K562 (cell line): ENCODE data around the gene UQCR11. TPM values are rescaled to one million over a fixed set of nuclear protein-coding genes. Genes with fewer than 3 reads are reported as not detected.
A peak's percentile ranks its signal among the peaks of the same experiment; 100 is the strongest.

Experiments
- C11orf30 ChIP-seq: fragments of 450-650 bp; IDR thresholded peaks from 2 replicates; pipeline ENCODE4 v1.6.1; 2016; ENCODE audit warnings: low read depth, mild to moderate bottlenecking
- ERF ChIP-seq: fragments of 450-650 bp; formaldehyde crosslinking; IDR thresholded peaks from 2 replicates; pipeline ENCODE4 v1.4.0; 2020; ENCODE audit warnings: mild to moderate bottlenecking, mixed read lengths
- ETV6 ChIP-seq, 3 experiments: fragments of 150-350 bp in 1 of 3; sonication (generic) in 1 of 3; formaldehyde crosslinking in 1 of 3; IDR thresholded peaks; 2 replicates each; pipeline versions ENCODE4 v1.6.1 to v1.8.0; 2014 to 2022; ENCODE audit warnings: borderline replicate concordance in 2 of 3, low read depth in 2 of 3, antibody characterized with exemption in 1 of 3, low read length in 1 of 3, mild to moderate bottlenecking in 1 of 3, missing genetic modification reagents in 1 of 3
- GATA2 ChIP-seq: sonication (generic); formaldehyde crosslinking; IDR thresholded peaks from 2 replicates; pipeline ENCODE4 v1.4.0; 2020; ENCODE audit warnings: mild to moderate bottlenecking, missing genetic modification reagents
- JUN ChIP-seq, 2 experiments: sonication (generic) in 1 of 2; formaldehyde crosslinking in 1 of 2; IDR thresholded peaks; 2 replicates each; pipeline versions ENCODE4 v1.6.1 to v1.8.0; 2012 to 2022; ENCODE audit warnings: borderline replicate concordance in 2 of 2, mild to moderate bottlenecking in 2 of 2, improper control_type of control experiment in 1 of 2, low read depth in 1 of 2, low read length in 1 of 2, missing genetic modification reagents in 1 of 2
- KDM2B ChIP-seq: fragments of 250-450 bp; sonication (Bioruptor Pico); IDR thresholded peaks from 2 replicates; pipeline ENCODE4 v1.8.0; 2021; ENCODE audit warnings: mild to moderate bottlenecking, moderate library complexity
- MTA3 ChIP-seq: fragments of 450-650 bp; formaldehyde crosslinking; IDR thresholded peaks from 2 replicates; pipeline ENCODE4 v1.6.1; 2017; ENCODE audit warnings: mild to moderate bottlenecking, borderline replicate concordance
- NELFE ChIP-seq: IDR thresholded peaks from 2 replicates; pipeline ENCODE4 v1.6.1; 2011; ENCODE audit warnings: mild to moderate bottlenecking; ENCODE audit not compliant: insufficient read depth, insufficient read length
- PKNOX1 ChIP-seq: fragments of 450-650 bp; IDR thresholded peaks from 2 replicates; pipeline ENCODE4 v1.6.1; 2016
- POLR2B ChIP-seq: fragments of 450-650 bp; IDR thresholded peaks from 2 replicates; pipeline ENCODE4 v1.6.1; 2018; ENCODE audit warnings: low read depth; ENCODE audit not compliant: partially characterized antibody
- PRMT5 ChIP-seq: sonication (generic); formaldehyde crosslinking; IDR thresholded peaks from 2 replicates; pipeline ENCODE4 v1.5.0; 2020; ENCODE audit warnings: missing genetic modification reagents
- SNIP1 ChIP-seq: fragments of 450-650 bp; IDR thresholded peaks from 2 replicates; pipeline ENCODE4 v1.7.1; 2017; ENCODE audit warnings: low read depth, mild to moderate bottlenecking
- SUPT5H ChIP-seq: fragments of 450-650 bp; IDR thresholded peaks from 2 replicates; pipeline ENCODE4 v1.6.1; 2016
- XRCC3 ChIP-seq: fragments of 450-650 bp; IDR thresholded peaks from 2 replicates; pipeline ENCODE4 v1.6.1; 2017; ENCODE audit warnings: mild to moderate bottlenecking, moderate library complexity
- YBX1 ChIP-seq: fragments of 450-650 bp; IDR thresholded peaks from 2 replicates; pipeline ENCODE4 v1.7.1; 2016; ENCODE audit warnings: mild to moderate bottlenecking
- YY1 ChIP-seq, 3 experiments: IDR thresholded peaks; 2 replicates each; pipeline ENCODE4 v1.6.1; 2011; ENCODE audit warnings: low read length in 2 of 3, mild to moderate bottlenecking in 2 of 3, moderate library complexity in 2 of 3, borderline replicate concordance in 1 of 3, control low read depth in 1 of 3, low read depth in 1 of 3; ENCODE audit not compliant: insufficient read depth in 3 of 3, insufficient replicate concordance in 2 of 3, control insufficient read depth in 1 of 3, insufficient read length in 1 of 3; ENCODE audit errors: extremely low read depth in 1 of 3
- ZBTB9 ChIP-seq: fragments of 450-650 bp; formaldehyde crosslinking; IDR thresholded peaks from 2 replicates; pipeline ENCODE4 v1.4.0; 2020; ENCODE audit warnings: mild to moderate bottlenecking, moderate library complexity
- ZKSCAN1 ChIP-seq: fragments of 150-350 bp; IDR thresholded peaks from 2 replicates; pipeline ENCODE4 v1.6.1; 2016; ENCODE audit warnings: low read depth, low read length
- ZNF507 ChIP-seq: conservative IDR thresholded peaks from 2 replicates; pipeline ENCODE4 v1.6.1; 2017; ENCODE audit warnings: missing genetic modification characterization, missing compliant biosample characterization
- ZNF639 ChIP-seq, 2 experiments: fragments of 200-800 bp in 1 of 2; sonication (Bioruptor generic) in 1 of 2; sonication (generic) in 1 of 2; formaldehyde crosslinking in 1 of 2; IDR thresholded peaks in 1 of 2; conservative IDR thresholded peaks in 1 of 2; 2 replicates each; pipeline versions ENCODE4 v1.5.0 to v1.6.1; 2016 to 2020; ENCODE audit warnings: missing compliant biosample characterization in 1 of 2, missing genetic modification characterization in 1 of 2, missing genetic modification reagents in 1 of 2
- ZNF717 ChIP-seq: fragments of 250-450 bp; sonication (Bioruptor Pico); IDR thresholded peaks from 2 replicates; pipeline ENCODE4 v1.5.0; 2021
- polyA plus RNA-seq, 8 experiments: library from polyadenylated mRNA; depleted of rRNA in 4 of 8; stranded (reverse) in 5 of 8; unstranded in 3 of 8; fragments of >200 nt; fragmentation: Nextera tagmentation in 2 of 8; fragmentation: Illumina TruSeq in 1 of 8; extraction: Ambion mirVana in 2 of 8; extraction: Trizol in 1 of 8; gene quantifications; 2 replicates each; pipeline versions ENCODE4 v1.2.1 to v1.2.3, GENCODE V29; 2011 to 2014; ENCODE audit warnings: inconsistent platforms in 1 of 8, missing spikeins in 1 of 8
- total RNA-seq, 7 experiments: library from RNA; depleted of rRNA in 6 of 7; stranded (reverse); fragments of >200 nt in 6 of 7; fragmentation: Illumina TruSeq in 2 of 7; extraction: Trizol in 2 of 7; gene quantifications; 2 replicates each; pipeline versions ENCODE4 v1.2.1 to v1.2.3, GENCODE V29; 2011 to 2021; ENCODE audit warnings: low replicate concordance in 1 of 7
- TF ChIP-seq, protein P1 (sequence below): fragments of 200-800 bp; sonication (Bioruptor generic); IDR thresholded peaks from 2 replicates; pipeline ENCODE4 v1.6.1; 2017; ENCODE audit warnings: missing genetic modification characterization, missing compliant biosample characterization

The UQCR11 gene
- total and polyA plus RNA-seq, 9 of the 15 experiments (the other 6 are each of a cell fraction or from before 2014, with no cell fraction given): 57.6 to 394 (median 259) TPM

DNA sequence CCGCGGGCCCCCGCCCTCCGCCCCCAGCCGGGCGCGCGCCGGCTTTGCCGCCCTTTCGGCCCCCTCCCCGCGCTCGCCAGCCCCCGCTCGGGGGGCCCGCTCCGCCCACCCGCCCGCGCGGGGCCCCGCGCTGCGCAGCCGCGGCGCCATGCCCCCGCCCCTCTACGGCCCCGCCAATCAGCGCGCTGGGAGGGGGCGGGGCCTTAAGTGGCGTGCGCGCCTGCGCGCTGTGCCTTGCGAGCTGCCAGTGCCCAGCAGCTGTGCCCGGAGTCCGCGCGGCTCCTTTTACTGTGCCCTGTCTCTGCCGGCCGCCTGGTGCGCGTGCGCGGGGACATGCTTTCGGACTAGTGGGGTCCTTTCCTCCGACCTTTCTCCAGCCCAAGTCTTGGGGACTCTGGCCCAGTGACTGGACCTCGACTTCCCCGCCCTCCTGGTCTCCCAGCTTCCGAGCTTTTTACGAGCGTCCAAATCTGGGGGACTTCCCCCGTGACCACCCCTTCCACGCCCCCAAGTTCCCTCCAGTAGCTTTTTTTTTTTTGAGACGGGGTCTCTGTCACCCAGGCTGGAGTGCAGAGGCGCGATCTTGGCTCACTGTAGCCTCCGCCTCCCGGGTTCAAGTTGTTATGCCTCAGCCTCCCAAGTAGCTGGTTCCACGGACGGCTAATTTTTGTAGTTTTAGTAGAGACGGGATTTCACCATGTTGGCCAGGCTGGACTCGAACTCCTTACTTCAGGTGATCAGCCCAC, 12.3 kb downstream of the UQCR11 start, which contains the start of gene MBD3 (continued):
- peak in 1 of 2 experiments; percentile 11; a peak in 2 of 4 replicates for TF ChIP-seq ZNF639 (CRISPR knock-in tag; conservative IDR thresholded peaks at IDR 0.05 in 1 of 2, IDR thresholded peaks at IDR 0.05 in 1 of 2)
- no peak for TF ChIP-seq YBX1
- no peak for TF ChIP-seq SNIP1
- no peak for TF ChIP-seq PRMT5 (CRISPR knock-in tag)
- peak; percentile 43; the same call in 1 of the 2 replicates for TF ChIP-seq MTA3
- peak; percentile 68 for TF ChIP-seq SUPT5H
- TF ChIP-seq ERF (CRISPR knock-in tag): 0 out of 2 replicates have a peak, but pooled peaks have one; percentile 49
- no peak for TF ChIP-seq JUN (IDR thresholded peaks at IDR 0.05; ENCODE audit: borderline replicate concordance, low read depth, low read length)
- no peak for TF ChIP-seq JUN (CRISPR knock-in tag; IDR thresholded peaks at IDR 0.05; ENCODE audit: borderline replicate concordance)
- TF ChIP-seq ZNF507 (tag): no peak
- 0 out of 2 replicates have a peak, but pooled peaks have one; percentile 29 for TF ChIP-seq KDM2B (CRISPR knock-in tag)
- no peak for TF ChIP-seq C11orf30
- peak in 2 of 3 experiments; percentile 2 to 42 for TF ChIP-seq YY1 (IDR thresholded peaks at IDR 0.05; ENCODE audit: borderline replicate concordance in 1 of 3, control insufficient read depth in 1 of 3, extremely low read depth in 1 of 3, insufficient read depth in 3 of 3, insufficient read length in 1 of 3, insufficient replicate concordance in 2 of 3, low read depth in 1 of 3, low read length in 2 of 3)
- TF ChIP-seq NELFE: no peak
- peak; percentile 61 for TF ChIP-seq POLR2B
- no peak for TF ChIP-seq ZBTB9 (CRISPR knock-in tag)
- TF ChIP-seq GATA2 (CRISPR knock-in tag): no peak
- no peak for TF ChIP-seq XRCC3
- TF ChIP-seq, protein P1, sequence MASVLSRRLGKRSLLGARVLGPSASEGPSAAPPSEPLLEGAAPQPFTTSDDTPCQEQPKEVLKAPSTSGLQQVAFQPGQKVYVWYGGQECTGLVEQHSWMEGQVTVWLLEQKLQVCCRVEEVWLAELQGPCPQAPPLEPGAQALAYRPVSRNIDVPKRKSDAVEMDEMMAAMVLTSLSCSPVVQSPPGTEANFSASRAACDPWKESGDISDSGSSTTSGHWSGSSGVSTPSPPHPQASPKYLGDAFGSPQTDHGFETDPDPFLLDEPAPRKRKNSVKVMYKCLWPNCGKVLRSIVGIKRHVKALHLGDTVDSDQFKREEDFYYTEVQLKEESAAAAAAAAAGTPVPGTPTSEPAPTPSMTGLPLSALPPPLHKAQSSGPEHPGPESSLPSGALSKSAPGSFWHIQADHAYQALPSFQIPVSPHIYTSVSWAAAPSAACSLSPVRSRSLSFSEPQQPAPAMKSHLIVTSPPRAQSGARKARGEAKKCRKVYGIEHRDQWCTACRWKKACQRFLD: 0 out of 2 replicates have a peak, but pooled peaks have one; percentile 11
- TF ChIP-seq ZNF717: no peak
- no peak for TF ChIP-seq ETV6 (IDR thresholded peaks at IDR 0.05; ENCODE audit: borderline replicate concordance in 1 of 2, low read depth in 2 of 2, low read length in 1 of 2)
- no peak for TF ChIP-seq ETV6 (CRISPR knock-in tag; IDR thresholded peaks at IDR 0.05; ENCODE audit: borderline replicate concordance)
- TF ChIP-seq ZKSCAN1: no peak
- TF ChIP-seq PKNOX1: peak; percentile 81
